ENCODE data around the gene PLEKHH1. TPM values are rescaled to one million over a fixed set of nuclear protein-coding genes. Genes with fewer than 3 reads are reported as not detected.

Gene PLEKHH1
- total and polyA plus RNA-seq, 2 of the 8 experiments (the other 6 are each of a cell fraction or from before 2014, with no cell fraction given), result 28.3 to 33.3 TPM

DNA sequence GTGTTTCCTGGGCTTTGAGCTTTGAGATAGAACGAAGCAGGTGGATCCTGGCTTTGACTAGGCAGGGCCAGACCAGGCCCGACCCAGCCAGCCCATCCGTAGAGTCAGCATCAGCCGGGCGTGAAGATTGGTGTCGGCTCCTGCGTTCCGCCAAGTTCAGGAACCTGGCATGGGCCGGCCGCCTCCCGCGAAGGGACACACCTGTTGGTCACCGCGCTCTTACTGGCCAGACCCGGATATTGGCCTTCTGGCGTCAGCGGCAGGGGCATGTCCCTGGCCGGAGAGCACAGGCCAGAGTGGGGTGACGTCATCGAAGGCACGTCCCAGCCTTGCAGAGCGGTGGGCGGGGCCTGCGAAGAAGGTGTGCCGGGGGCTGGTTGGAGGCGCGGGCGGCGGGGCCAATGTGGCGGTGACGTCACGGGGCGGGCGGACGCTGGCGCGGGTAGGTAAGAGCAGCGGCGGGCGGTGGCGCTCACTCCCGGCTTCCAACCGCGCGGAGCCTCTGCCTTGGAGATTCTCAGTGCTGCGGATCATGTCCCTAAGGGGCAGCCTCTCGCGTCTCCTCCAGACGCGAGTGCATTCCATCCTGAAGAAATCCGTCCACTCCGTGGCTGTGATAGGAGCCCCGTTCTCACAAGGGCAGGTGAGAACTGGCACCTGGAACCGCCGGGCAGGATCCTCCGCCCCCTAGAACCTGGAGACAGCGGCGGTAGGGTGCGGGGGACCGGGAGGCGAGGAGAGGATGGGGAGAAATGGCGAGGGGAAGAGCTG is 86.5 kb downstream of the PLEKHH1 start, which contains the start of gene ARG2 (continued):
- TF ChIP-seq TAF1 (IDR thresholded peaks at IDR 0.05; ENCODE audit: low read depth, low read length), result peak; percentile 83; the same call in 1 of the 2 replicates
- TF ChIP-seq ASH2L (IDR thresholded peaks at IDR 0.05; ENCODE audit: low read length), result peak; percentile 78
- TF ChIP-seq BCL11A (IDR thresholded peaks at IDR 0.05; ENCODE audit: low read depth in 2 of 2, low read length in 2 of 2), result no peak
- peak; percentile 76 for TF ChIP-seq RBBP5 (IDR thresholded peaks at IDR 0.05; ENCODE audit: borderline replicate concordance, low read depth, low read length)
- TF ChIP-seq POLR2AphosphoS5 (IDR thresholded peaks at IDR 0.05; ENCODE audit: low read depth, low read length), result peak; percentile 74
- peak; percentile 100 for TF ChIP-seq JUND (IDR thresholded peaks at IDR 0.05; ENCODE audit: low read length)
- TF ChIP-seq, protein P1, sequence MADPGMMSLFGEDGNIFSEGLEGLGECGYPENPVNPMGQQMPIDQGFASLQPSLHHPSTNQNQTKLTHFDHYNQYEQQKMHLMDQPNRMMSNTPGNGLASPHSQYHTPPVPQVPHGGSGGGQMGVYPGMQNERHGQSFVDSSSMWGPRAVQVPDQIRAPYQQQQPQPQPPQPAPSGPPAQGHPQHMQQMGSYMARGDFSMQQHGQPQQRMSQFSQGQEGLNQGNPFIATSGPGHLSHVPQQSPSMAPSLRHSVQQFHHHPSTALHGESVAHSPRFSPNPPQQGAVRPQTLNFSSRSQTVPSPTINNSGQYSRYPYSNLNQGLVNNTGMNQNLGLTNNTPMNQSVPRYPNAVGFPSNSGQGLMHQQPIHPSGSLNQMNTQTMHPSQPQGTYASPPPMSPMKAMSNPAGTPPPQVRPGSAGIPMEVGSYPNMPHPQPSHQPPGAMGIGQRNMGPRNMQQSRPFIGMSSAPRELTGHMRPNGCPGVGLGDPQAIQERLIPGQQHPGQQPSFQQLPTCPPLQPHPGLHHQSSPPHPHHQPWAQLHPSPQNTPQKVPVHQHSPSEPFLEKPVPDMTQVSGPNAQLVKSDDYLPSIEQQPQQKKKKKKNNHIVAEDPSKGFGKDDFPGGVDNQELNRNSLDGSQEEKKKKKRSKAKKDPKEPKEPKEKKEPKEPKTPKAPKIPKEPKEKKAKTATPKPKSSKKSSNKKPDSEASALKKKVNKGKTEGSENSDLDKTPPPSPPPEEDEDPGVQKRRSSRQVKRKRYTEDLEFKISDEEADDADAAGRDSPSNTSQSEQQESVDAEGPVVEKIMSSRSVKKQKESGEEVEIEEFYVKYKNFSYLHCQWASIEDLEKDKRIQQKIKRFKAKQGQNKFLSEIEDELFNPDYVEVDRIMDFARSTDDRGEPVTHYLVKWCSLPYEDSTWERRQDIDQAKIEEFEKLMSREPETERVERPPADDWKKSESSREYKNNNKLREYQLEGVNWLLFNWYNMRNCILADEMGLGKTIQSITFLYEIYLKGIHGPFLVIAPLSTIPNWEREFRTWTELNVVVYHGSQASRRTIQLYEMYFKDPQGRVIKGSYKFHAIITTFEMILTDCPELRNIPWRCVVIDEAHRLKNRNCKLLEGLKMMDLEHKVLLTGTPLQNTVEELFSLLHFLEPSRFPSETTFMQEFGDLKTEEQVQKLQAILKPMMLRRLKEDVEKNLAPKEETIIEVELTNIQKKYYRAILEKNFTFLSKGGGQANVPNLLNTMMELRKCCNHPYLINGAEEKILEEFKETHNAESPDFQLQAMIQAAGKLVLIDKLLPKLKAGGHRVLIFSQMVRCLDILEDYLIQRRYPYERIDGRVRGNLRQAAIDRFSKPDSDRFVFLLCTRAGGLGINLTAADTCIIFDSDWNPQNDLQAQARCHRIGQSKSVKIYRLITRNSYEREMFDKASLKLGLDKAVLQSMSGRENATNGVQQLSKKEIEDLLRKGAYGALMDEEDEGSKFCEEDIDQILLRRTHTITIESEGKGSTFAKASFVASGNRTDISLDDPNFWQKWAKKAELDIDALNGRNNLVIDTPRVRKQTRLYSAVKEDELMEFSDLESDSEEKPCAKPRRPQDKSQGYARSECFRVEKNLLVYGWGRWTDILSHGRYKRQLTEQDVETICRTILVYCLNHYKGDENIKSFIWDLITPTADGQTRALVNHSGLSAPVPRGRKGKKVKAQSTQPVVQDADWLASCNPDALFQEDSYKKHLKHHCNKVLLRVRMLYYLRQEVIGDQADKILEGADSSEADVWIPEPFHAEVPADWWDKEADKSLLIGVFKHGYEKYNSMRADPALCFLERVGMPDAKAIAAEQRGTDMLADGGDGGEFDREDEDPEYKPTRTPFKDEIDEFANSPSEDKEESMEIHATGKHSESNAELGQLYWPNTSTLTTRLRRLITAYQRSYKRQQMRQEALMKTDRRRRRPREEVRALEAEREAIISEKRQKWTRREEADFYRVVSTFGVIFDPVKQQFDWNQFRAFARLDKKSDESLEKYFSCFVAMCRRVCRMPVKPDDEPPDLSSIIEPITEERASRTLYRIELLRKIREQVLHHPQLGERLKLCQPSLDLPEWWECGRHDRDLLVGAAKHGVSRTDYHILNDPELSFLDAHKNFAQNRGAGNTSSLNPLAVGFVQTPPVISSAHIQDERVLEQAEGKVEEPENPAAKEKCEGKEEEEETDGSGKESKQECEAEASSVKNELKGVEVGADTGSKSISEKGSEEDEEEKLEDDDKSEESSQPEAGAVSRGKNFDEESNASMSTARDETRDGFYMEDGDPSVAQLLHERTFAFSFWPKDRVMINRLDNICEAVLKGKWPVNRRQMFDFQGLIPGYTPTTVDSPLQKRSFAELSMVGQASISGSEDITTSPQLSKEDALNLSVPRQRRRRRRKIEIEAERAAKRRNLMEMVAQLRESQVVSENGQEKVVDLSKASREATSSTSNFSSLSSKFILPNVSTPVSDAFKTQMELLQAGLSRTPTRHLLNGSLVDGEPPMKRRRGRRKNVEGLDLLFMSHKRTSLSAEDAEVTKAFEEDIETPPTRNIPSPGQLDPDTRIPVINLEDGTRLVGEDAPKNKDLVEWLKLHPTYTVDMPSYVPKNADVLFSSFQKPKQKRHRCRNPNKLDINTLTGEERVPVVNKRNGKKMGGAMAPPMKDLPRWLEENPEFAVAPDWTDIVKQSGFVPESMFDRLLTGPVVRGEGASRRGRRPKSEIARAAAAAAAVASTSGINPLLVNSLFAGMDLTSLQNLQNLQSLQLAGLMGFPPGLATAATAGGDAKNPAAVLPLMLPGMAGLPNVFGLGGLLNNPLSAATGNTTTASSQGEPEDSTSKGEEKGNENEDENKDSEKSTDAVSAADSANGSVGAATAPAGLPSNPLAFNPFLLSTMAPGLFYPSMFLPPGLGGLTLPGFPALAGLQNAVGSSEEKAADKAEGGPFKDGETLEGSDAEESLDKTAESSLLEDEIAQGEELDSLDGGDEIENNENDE (IDR thresholded peaks at IDR 0.05; ENCODE audit: insufficient replicate concordance, low read length), result no peak
- TF ChIP-seq SP2 (IDR thresholded peaks at IDR 0.05; ENCODE audit: low read length), result no peak
- no peak for TF ChIP-seq ZNF274 (IDR thresholded peaks at IDR 0.05; ENCODE audit: borderline replicate concordance, extremely low read depth, low read length)
- no peak for TF ChIP-seq EZH2 (IDR thresholded peaks at IDR 0.05; ENCODE audit: low read depth, low read length, severe bottlenecking)
- no peak for TF ChIP-seq HDAC6 (IDR thresholded peaks at IDR 0.05; ENCODE audit: low read depth, low read length)
